ENCODE measurements around the gene MBOAT1.
"Not testable (repeated sequence)": the region's sequence is repeated elsewhere in the genome, so short reads cannot be mapped to it uniquely, and the experiment has no call there.

The MBOAT1 gene

GRCh38 chr6:20202324-20202658 is 10.0 kb downstream of the MBOAT1 start:
- DNase-seq, result no peak

GRCh38 chr6:20200761-20201630 is 11.3 kb downstream of the MBOAT1 start:
- no peak for DNase-seq

- DNase-seq, result no peak
Observed at GRCh38 chr6:20198775-20199174, 13.5 kb downstream of the MBOAT1 start.

GRCh38 chr6:20198156-20198774 is 14.0 kb downstream of the MBOAT1 start:
- DNase-seq, result no peak

GRCh38 chr6:20197251-20197650 is 15.0 kb downstream of the MBOAT1 start:
- no peak for DNase-seq

- DNase-seq, result no peak
Observed at GRCh38 chr6:20192625-20193024, 19.6 kb downstream of the MBOAT1 start.

GRCh38 chr6:20191992-20192391 is 20.3 kb downstream of the MBOAT1 start:
- no peak for DNase-seq

GRCh38 chr6:20188630-20189075 is 23.6 kb downstream of the MBOAT1 start:
- no peak for DNase-seq

GRCh38 chr6:20186981-20187380 is 25.3 kb downstream of the MBOAT1 start:
- no peak for DNase-seq

GRCh38 chr6:20183706-20184105 is 28.6 kb downstream of the MBOAT1 start:
- no peak for DNase-seq

GRCh38 chr6:20182926-20183521 is 29.2 kb downstream of the MBOAT1 start:
- DNase-seq, result no peak

- DNase-seq, result no peak
Observed at GRCh38 chr6:20182069-20182468, 30.2 kb downstream of the MBOAT1 start.

- DNase-seq, result no peak
Observed at GRCh38 chr6:20180935-20181334, 31.3 kb downstream of the MBOAT1 start.

GRCh38 chr6:20179287-20180045 is 32.8 kb downstream of the MBOAT1 start:
- not testable (repeated sequence) for DNase-seq

- DNase-seq, result no peak
Observed at GRCh38 chr6:20178327-20178726, 33.9 kb downstream of the MBOAT1 start.

- DNase-seq, result no peak
Observed at GRCh38 chr6:20175810-20176410, 36.4 kb downstream of the MBOAT1 start.

GRCh38 chr6:20173833-20174792 is 38.2 kb downstream of the MBOAT1 start:
- DNase-seq, result no peak

GRCh38 chr6:20172842-20173456 is 39.3 kb downstream of the MBOAT1 start:
- DNase-seq, result no peak

GRCh38 chr6:20170455-20171148 is 41.7 kb downstream of the MBOAT1 start:
- DNase-seq, result no peak

GRCh38 chr6:20169786-20170185 is 42.5 kb downstream of the MBOAT1 start:
- no peak for DNase-seq

Data from stimulated activated CD4-positive, alpha-beta T cell treated with anti-CD3 and anti-CD28 coated beads, Interleukin-2, amount 100 ng/mL, for 48 hours (primary cell).